HTERT RPE-1 (cell line): Measurements from ENCODE around the gene ADCK2.
"Not testable (repeated sequence)": the region's sequence is repeated elsewhere in the genome, so short reads cannot be mapped to it uniquely, and the experiment has no call there.

Experiments used
- in situ Hi-C: fragments of 300-500 bp; cut with MboI; formaldehyde crosslinking; loops from 4 replicates; pipeline ENCODE4 v1.14.3; 2020; ENCODE audit warnings: low sequenced_read_pairs

Gene ADCK2

DNA sequence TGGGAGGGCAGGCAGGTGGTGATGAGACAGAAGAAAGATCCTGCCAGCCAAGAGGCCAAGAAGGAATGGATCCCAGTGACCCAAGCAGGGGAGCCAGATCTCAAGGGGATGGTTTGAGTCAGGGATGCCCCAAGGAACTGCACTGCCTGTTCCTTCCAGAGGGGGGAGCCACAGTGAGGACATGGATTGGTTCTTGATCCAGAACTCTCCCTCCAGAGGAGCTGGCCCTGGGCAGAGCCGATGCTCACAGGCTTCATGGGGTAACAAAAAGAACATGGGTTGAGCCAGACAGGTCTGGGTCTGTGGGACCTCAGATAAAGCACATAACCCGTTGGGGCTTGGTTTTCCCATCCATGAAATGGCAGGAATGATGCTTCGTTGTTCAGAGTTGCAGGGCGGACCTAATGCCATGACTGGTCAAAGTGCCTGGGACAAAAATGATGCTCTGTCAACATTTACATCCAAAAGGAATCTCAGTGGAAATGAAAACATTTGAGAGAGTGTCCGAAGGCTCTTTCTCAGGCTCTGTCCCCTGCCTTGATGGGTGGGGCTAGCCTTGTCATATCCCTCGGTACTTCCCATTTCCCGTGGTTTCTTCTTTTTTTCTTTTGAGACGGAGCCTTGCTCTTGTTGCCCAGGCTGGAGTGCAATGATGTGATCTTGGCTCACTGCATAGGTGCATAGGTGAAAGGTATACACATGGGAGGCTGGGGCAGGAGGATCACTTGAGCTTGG lies 27.4 kb upstream of the ADCK2 start:
- in situ Hi-C loops: no loop called here

DNA sequence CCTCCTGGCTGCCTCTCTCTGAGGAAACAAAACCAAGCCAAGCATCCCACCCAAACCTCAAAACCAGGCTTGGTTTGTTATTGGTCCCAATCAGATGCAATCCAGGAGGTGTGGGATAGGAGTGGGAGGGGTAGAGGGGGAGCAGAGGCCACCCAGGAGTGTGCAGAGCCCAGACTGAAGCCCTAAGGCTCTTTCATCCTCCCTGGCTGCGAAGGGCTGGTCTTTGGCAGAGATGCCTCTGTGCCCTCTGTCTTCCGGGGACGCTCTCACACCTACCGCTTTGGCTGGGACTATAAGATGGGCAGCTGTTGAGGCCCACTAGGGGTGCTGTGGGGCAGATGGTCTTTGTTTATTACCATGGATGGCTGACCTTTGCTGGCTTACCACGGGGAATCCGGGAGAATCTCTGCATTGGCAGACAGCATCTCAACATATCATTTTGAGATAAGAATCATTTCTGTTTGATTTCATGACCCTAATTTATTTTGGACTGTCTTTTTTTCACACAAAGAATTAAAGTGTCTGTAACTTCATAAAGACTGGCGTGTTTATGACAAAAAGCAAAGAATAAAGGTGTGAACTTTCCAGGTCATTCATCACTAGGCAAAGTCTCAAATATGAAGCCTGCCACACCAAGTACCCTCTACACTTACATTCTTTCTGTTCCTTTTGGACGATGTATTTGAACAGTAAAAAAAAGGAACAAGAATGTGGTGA lies 25.7 kb upstream of the ADCK2 start:
- in situ Hi-C loops: no loop called here

- in situ Hi-C loops: no loop called here
Measured at GRCh38 chr7:140649556-140650205, 23.1 kb upstream of the ADCK2 start.

DNA sequence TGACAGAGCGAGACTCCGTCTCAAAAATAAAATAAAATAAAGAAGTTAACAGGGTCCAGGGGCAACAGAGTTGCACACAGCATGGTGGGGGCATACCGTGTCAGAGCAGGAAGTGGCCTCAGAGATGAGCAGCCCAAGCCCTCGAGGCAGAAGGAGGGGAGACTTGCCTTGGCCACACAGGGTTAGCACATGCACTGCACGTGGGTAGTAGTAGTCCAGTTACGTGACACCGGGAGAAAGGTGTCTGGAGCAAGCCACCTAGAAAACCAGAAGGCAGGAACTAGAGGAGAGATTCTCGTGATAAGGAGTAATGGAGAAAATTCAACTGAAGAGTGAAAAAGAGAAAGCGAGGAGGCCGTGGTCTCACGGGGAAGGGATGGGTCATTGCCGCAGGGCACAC lies 22.4 kb upstream of the ADCK2 start:
- in situ Hi-C loops: no loop called here

DNA sequence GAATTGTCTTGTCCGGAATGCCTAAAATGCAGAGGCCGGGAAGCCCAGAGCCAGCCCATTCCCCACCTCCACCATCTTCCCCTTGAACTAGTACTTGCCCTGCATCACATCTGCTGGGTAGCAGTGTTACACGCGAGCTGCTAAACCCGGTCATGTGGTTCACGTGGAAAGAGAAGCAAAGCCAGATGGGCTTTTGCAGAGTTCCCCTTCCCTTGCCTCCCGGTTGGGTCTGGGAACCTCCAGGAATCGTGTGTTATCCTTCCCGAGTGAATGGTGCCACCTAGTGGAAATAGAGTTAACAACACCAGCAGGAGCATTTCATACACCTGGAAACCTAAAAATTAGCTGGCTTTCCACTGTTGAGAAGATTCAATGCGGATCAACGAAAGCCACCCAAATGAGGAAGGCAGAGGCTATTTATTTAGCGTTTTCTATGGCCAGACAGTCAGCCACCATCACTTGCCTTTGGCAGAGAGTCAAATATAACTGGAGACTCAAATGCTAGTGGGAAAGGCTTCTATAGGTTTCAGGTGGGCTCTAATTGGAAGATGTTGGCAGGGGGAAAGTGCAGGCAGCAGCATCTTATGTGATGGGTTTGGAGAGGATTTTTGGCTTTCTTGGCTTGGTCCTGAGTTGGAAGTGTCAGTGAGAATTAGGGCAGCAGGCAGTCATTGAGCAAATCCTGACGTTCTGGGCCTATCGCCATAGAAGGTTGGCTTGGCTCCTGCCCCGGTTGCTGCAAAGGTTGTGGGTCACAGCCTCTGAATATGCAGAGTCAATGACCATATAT lies 19.2 kb upstream of the ADCK2 start:
- in situ Hi-C loops: no loop called here

DNA sequence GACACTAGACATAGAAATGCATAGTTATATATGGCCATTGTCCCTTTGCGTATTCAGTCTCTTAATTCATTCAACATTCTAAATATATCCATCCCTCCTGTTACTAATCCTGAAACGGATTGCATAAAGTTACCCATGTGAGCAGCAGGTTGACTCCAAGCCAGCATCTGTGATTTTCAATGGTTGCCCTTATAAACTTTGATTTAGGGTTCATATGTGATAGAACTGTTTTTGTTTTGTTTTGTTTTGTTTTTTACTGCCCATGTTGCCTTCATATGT lies 18.7 kb upstream of the ADCK2 start:
- in situ Hi-C loops: no loop called here

- in situ Hi-C loops: no loop called here
Measured at GRCh38 chr7:140654661-140655060, 18.1 kb upstream of the ADCK2 start.

GRCh38 chr7:140655511-140656408 lies 17.0 kb upstream of the ADCK2 start:
- in situ Hi-C loops: no loop called here

DNA sequence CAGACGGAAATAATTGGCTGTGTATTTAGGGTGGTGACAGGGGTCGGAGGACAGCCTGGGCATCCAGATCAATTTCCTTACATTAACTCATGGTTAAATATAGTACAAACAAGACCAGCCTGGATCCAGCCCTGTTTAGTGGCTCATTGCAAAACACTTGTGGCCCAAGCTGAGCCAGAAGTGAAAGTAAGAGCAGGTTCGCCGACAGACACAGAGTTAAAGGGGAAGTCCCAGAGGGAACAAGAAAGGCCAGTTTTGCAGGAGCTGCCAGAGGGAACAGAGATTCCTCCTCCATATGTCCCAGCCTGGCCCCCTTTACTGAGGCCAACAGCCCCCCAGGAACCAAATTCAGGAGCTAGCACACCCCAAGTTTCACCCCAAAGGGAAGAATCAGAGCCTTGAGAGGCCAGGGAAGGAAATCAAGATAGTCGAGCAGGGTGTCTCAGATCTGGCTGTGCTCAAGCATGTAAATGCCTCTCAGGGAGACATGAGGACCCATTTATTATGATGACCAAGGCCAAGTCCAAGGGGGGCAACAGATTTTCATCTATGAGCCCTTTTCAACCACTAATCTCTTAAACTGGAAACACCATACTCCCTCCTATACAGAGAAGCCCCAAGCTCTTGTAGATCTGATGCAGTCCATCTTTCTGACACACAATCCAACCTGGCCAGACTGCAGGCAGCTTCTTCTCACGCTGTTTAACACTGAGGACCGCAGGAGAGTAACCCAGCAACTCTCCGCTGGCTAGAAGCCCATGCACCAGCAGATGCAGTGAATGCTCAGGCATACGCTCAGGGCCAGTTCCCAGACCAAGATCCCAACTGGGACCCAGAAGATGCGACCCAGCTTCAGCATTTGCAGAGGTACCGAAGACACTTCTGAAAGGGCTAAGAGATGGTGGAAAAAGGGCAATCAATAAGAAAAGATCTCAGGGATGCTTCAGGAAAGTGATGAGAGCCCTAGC lies 15.9 kb upstream of the ADCK2 start:
- in situ Hi-C loops: no loop called here

GRCh38 chr7:140657891-140658290 lies 14.9 kb upstream of the ADCK2 start:
- in situ Hi-C loops: no loop called here

- in situ Hi-C loops: no loop called here
Measured at GRCh38 chr7:140659856-140660255, 12.9 kb upstream of the ADCK2 start.

DNA sequence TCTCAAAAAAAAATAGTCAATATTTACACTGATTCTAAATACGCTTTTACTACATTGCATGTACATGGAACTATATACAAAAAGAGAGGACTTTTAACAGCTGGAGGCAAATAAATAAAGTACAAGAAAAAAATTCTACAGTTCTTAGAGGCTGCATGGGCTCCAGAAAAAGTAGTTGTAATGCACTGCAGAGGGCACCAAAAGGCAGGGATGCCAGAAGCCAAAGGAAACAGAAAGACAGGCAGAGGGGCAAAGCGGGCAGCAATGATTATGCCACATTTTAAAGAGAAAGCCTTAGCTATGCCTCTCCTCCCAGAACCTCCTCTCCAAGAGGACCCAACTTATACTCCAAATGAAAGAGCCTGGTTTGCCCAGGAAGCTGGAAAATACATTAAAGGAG lies 11.6 kb upstream of the ADCK2 start:
- in situ Hi-C loops: no loop called here

DNA sequence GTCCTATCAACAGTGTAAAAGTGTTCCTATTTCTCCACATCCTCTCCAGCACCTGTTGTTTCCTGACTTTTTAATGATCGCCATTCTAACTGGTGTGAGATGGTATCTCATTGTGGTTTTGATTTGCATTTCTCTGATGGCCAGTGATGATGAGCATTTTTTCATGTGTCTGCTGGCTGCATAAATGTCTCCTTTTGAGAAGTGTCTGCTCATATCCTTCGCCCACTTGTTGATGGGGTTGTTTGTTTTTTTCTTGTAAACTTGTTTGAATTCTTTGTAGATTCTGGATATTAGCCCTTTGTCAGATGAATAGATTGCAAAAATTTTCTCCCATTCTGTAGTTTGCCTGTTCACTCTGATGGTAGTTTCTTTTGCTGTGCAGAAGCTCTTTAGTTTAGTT lies 9.8 kb upstream of the ADCK2 start:
- in situ Hi-C loops: not testable (repeated sequence)

DNA sequence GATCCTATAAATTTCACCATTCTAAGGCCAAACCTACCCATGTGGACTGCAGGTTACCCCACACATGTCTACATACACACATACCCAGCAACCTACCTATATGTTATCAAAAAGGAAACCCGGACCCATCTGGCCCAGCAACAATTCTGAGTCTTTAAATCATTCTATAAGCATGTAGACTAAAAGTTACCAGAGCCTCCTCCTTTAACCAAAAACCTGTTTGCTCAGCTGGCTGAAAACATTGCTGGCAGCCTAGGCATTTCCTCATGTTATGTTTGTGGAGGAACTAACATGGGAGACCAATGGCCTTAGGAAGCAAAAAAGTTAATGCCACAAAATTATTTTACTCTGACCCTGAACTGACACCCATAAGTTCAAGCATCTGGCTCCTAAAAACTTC lies 5.3 kb upstream of the ADCK2 start:
- in situ Hi-C loops: no loop called here

DNA sequence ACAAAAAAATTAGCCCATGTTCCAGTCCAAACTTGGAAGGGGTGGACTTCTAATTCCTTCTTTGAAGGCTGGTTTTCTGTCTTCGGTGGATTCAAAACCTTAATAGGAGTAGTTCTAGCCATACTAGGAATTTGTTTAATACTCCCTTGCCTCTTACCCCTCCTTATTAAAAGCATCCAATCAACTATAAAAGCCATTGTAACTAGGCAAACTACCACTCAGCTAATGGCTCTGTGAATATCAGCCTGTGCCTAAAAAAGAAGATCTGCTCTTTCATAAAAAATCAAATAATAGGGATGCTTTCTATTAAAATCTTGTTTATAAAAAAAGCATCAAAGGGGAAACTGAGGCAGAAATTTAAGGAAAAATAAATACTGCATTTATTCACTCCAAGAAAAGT lies 4.1 kb upstream of the ADCK2 start:
- in situ Hi-C loops: no loop called here

DNA sequence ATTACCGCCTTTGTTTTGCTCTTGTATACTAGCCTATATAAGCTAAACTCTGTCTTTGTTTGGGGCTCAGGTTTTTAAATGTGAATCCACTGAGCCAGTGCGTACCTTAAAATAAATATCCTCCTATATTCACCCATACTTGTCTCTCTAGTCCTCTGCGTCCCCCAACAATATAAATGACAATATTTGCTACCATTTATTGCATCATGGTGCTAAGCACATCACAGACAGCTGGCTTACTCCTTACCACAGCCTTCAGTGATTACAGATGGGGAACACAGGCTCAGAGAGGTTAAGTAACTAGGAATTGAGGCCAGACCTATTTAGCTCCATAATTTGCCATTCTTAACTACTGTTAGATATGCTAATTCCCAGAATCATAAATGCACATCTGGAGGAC lies 3.4 kb upstream of the ADCK2 start:
- in situ Hi-C loops: no loop called here

DNA sequence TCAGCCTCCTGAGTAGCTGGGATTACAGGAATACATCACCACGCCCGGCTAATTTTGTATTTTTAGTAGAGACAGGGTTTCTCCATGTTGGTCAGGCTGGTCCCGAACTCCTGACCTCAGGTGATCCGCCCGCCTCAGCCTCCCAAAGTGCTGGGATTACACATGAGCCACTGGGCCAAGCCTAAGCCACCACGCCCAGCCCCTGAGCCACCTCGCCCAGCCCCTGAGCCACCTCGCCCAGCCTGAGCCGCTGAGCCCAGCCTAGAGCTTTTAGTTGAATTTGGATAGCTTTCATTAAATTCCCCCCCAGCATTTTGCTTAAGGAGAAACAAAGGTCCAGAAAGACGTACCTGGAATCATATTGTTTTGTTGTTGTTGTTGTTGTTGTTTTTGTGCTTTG lies 2.9 kb upstream of the ADCK2 start:
- in situ Hi-C loops: not testable (repeated sequence)

DNA sequence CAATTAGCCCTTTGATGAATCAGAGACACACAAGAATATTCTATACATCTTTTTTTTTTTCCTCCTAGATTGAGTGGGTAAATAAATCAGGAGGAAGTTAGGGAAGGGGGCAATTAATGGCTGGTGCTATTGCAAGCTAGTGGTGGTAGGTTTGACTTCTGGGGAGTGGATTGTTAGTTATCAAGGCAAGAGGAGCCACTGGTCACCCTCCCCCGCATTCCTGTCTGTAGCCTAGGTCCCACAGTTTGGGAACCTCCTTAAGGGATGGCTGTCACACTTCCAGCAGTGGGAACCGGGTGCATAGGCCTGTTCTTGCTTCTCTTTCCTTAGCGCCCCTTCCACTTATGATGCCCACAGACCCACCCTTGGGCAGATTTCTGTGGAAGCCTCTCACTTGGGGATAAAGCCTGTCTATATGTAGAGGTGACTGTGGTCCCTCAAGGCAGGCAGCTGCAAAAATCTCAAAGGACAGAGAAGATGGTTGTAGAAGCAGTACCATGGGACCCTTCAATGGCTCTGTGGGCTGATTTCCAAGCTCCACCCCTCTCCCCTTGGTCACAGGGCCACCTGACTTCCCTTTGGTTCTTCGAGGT lies 2.3 kb upstream of the ADCK2 start:
- in situ Hi-C loops: no loop called here

GRCh38 chr7:140671966-140672365 lies 779 bp upstream of the ADCK2 start:
- in situ Hi-C loops: no loop called here
